OCI-LY3 (cell line): ENCODE results near the gene RHBG.

Experiments
- CTCF ChIP-seq: fragments of 200-600, 300-600 bp; sonication (generic); IDR thresholded peaks from 2 replicates; pipeline ENCODE4 v1.5.1; 2014; ENCODE audit warnings: antibody characterized with exemption, low read length, low read depth
- EZH2phosphoT487 ChIP-seq: fragments of 200-600 bp; shearing (Covaris generic); IDR thresholded peaks from 2 replicates; pipeline ENCODE4 v1.6.1; 2018; ENCODE audit warnings: antibody characterized with exemption, mixed run types, low read depth

- TF ChIP-seq CTCF (no peak), EZH2phosphoT487 (no peak)
Measured at GRCh38 chr1:156347331-156347730, 21.7 kb upstream of the RHBG start.
